Testis (tissue), 5 donors: ENCODE results near the gene TTF1. TPM values are rescaled to one million over a fixed set of nuclear protein-coding genes. Genes with fewer than 3 reads are reported as not detected.

Source experiments
- DNase-seq: peaks from one replicate; pipeline ENCODE4 v3.0.0-alpha.2; 2019
- H3K27ac ChIP-seq, 2 donors: fragments of 200-600 bp; sonication (generic); one replicate each; pipeline ENCODE4 v1.5.1; 2019
- H3K27me3 ChIP-seq: fragments of 200-600 bp; sonication (generic); one replicate; pipeline ENCODE4 v1.5.1; 2019
- H3K36me3 ChIP-seq: fragments of 200-600 bp; sonication (generic); one replicate; pipeline ENCODE4 v1.5.1; 2017; ENCODE audit warnings: low read depth; ENCODE audit errors: missing control alignments
- H3K4me1 ChIP-seq: fragments of 200-600 bp; sonication (generic); one replicate; pipeline ENCODE4 v1.5.1; 2019
- H3K4me3 ChIP-seq, 2 donors: fragments of 200-600 bp; sonication (generic); one replicate each; pipeline ENCODE4 v1.5.1; 2017 to 2019
- H3K9me3 ChIP-seq: fragments of 200-600 bp; sonication (generic); one replicate; pipeline ENCODE4 v1.5.1; 2017
- POLR2A ChIP-seq: fragments of 450-650 bp; IDR thresholded peaks from one replicate; pipeline ENCODE4 v1.6.1; 2017; ENCODE audit warnings: antibody characterized with exemption, mild to moderate bottlenecking, moderate library complexity
- WGBS, 2 donors: methylation state at CpG; one replicate each; pipeline ENCODE4 v1.1.5; 2018; 5-methylcytosine and 5-hydroxymethylcytosine counted together
- intact Hi-C: fragments of 100-400 bp; cut with DNase I; formaldehyde crosslinking; loops from one replicate; pipeline ENCODE4 v1.15.1; 2023; ENCODE audit warnings: low total_unique reads
- long read RNA-seq, 2 donors: transcript quantifications; one replicate each; lab custom pipeline, GENCODE V29; 2026
- polyA plus RNA-seq: library from polyadenylated mRNA; stranded (reverse); fragments of 350-450 nt; fragmentation: Illumina TruSeq; extraction: RNeasy Lipid Tissue Mini Kit (QIAGEN cat#74804); gene quantifications from one replicate; pipeline ENCODE4 v1.2.3, GENCODE V29; 2014; ENCODE audit warnings: low read depth, low replicate concordance; ENCODE audit not compliant: insufficient read depth
- total RNA-seq, 2 donors: library from RNA; depleted of rRNA; stranded (reverse); fragments of >200 nt; gene quantifications; one replicate each; pipeline ENCODE4 v1.2.3, GENCODE V29; 2016
- TF ChIP-seq, protein P1 (sequence below), 3 experiments: fragments of 450-650 bp in 2 of 3; fragments of 200-600 bp in 1 of 3; sonication (generic) in 1 of 3; IDR thresholded peaks; one replicate each; pipeline ENCODE4 v1.5.1; 2016 to 2019; ENCODE audit warnings: antibody characterized with exemption in 3 of 3, mild to moderate bottlenecking in 2 of 3, moderate library complexity in 1 of 3

Gene TTF1, protein sequence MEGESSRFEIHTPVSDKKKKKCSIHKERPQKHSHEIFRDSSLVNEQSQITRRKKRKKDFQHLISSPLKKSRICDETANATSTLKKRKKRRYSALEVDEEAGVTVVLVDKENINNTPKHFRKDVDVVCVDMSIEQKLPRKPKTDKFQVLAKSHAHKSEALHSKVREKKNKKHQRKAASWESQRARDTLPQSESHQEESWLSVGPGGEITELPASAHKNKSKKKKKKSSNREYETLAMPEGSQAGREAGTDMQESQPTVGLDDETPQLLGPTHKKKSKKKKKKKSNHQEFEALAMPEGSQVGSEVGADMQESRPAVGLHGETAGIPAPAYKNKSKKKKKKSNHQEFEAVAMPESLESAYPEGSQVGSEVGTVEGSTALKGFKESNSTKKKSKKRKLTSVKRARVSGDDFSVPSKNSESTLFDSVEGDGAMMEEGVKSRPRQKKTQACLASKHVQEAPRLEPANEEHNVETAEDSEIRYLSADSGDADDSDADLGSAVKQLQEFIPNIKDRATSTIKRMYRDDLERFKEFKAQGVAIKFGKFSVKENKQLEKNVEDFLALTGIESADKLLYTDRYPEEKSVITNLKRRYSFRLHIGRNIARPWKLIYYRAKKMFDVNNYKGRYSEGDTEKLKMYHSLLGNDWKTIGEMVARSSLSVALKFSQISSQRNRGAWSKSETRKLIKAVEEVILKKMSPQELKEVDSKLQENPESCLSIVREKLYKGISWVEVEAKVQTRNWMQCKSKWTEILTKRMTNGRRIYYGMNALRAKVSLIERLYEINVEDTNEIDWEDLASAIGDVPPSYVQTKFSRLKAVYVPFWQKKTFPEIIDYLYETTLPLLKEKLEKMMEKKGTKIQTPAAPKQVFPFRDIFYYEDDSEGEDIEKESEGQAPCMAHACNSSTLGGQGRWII
- total RNA-seq (10 to 100 TPM; 15.4 to 19.2 TPM), polyA plus RNA-seq (19.4 TPM)
- long read RNA-seq, donor 1, partial matches to known transcripts = 8 of 9 reads
- long read RNA-seq, donor 1, other reads (novel, unspliced or antisense) = 0 of 9 reads
- long read RNA-seq, donor 2 = 0 reads

DNA sequence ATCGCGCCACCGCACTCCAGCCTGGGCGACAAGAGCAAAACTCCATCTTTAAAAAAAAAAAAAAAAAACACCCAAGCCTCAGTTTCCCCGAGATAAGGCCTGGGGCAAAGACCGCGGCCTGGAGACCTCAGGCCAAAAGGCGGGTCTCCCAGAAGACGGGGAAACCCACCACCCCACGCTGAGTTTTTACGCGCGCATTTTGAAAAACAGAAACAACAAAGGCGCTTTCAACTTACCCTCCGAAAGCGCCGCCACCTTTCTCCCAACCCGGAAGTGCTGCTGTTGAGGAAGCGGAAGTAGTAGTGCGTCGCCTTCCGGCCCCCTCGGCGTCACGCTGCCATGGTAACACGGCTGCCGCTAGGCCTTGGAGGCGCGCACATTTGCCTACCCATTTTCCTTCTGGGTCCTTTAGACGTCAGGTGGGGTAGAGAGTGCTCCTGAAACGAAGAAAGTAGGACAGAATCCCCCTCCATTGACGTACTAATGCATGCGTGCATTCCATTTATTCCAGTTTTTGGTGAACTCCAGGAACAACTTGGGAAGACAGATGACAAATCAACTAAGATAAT, at the start of gene TTF1:
TTF1 (minus strand) TSS at position 287 of the 569 bp plus-strand sequence. CDS start 4,019 bp downstream, outside the sequence.
- peak; percentile 94 for DNase-seq
- peaks cover 31% of the 10 kb centered on the region for H3K4me1 ChIP-seq
- no peaks in the 10 kb centered on the region for H3K9me3 ChIP-seq
- no peak within 1 kb of the TSS for H3K27ac ChIP-seq
- H3K4me3 ChIP-seq = peak within 1 kb of the TSS; percentile 68 to 83
- no peaks in the 10 kb centered on the region for H3K27me3 ChIP-seq
- TF ChIP-seq, protein P1, sequence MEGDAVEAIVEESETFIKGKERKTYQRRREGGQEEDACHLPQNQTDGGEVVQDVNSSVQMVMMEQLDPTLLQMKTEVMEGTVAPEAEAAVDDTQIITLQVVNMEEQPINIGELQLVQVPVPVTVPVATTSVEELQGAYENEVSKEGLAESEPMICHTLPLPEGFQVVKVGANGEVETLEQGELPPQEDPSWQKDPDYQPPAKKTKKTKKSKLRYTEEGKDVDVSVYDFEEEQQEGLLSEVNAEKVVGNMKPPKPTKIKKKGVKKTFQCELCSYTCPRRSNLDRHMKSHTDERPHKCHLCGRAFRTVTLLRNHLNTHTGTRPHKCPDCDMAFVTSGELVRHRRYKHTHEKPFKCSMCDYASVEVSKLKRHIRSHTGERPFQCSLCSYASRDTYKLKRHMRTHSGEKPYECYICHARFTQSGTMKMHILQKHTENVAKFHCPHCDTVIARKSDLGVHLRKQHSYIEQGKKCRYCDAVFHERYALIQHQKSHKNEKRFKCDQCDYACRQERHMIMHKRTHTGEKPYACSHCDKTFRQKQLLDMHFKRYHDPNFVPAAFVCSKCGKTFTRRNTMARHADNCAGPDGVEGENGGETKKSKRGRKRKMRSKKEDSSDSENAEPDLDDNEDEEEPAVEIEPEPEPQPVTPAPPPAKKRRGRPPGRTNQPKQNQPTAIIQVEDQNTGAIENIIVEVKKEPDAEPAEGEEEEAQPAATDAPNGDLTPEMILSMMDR (IDR thresholded peaks at IDR 0.05) = no peak
- TF ChIP-seq POLR2A = no peak
- H3K36me3 ChIP-seq = no peaks in the 10 kb centered on the region
- intact Hi-C loops = no loop called here
- WGBS, 2 donors = 0 to 1% methylated on average over 26 to 33 of the region's 33 CpGs

DNA sequence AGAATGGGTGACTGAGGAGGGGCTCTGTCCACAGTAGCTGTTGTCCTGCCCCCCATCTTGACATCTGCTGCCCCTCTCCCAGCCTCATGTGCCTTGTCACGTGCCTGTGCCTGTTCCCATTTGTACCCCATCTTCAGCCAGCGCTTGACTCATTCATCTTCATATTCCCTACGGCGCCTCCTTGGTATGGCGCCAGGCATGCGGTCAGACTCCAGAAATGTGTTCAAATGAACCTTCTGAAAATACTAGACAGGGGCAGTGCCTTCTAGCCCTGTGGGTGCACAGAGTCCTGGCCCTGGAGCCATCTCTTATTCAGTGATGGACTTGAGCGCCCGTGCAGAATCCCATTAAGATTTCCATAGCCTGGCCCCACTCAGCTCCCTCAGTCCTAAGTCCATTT, 49.6 kb upstream of the TTF1 start:
- Histone ChIP-seq H3K4me1 (no peaks in the 10 kb centered on the region), H3K27ac (no peak overlapping the region), H3K27me3 (no peaks in the 10 kb centered on the region), H3K9me3 (no peaks in the 10 kb centered on the region), H3K4me3 (no peak overlapping the region), H3K36me3 (no peaks in the 10 kb centered on the region)
- no peak for DNase-seq
- 89 to 95% methylated on average over 8 of the region's 8 CpGs for WGBS, 2 donors
- TF ChIP-seq, protein P1 (IDR thresholded peaks at IDR 0.05) = no peak
- TF ChIP-seq POLR2A = no peak
- intact Hi-C loops = no loop called here

- WGBS, 2 donors = 92 to 94% methylated on average over 10 of the region's 10 CpGs
- Histone ChIP-seq H3K4me1 (no peaks in the 10 kb centered on the region), H3K27me3 (no peaks in the 10 kb centered on the region), H3K9me3 (no peaks in the 10 kb centered on the region), H3K27ac (no peak overlapping the region), H3K36me3 (no peaks in the 10 kb centered on the region), H3K4me3 (no peak overlapping the region)
- DNase-seq = no peak
- TF ChIP-seq, protein P1 (IDR thresholded peaks at IDR 0.05) = no peak
- TF ChIP-seq POLR2A = no peak
- intact Hi-C loops = no loop called here
These were observed 44.6 kb upstream of the TTF1 start for GRCh38 chr9:132451276-132451675.

DNA sequence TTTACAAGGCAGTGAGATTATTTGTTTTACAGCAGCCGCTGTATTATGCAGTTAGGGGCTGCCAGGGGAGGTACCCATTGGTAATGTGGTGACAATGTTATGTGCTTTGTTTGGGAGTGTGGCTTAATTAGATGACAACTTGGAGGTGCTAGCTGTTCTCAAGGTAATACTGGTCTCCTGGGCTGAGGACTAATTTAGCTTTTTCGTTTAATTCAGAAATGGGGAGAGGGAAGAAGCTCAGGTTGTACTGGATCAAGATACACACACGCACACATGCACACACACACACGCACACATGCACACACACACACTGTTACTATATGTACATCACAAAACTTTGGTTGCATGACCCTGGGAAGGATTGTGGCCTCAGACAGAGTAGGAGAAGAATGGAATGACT, 41.3 kb upstream of the TTF1 start:
- WGBS, 2 donors = 87 to 88% methylated on average over 4 of the region's 4 CpGs

More for the DNA sequence above, 41.3 kb upstream of the TTF1 start:
- no peak for TF ChIP-seq POLR2A
- TF ChIP-seq, protein P1 (IDR thresholded peaks at IDR 0.05) = no peak
- H3K4me1 ChIP-seq = no peaks in the 10 kb centered on the region
- no peak overlapping the region for H3K4me3 ChIP-seq
- no peaks in the 10 kb centered on the region for H3K27me3 ChIP-seq
- H3K27ac ChIP-seq = no peak overlapping the region
- no peaks in the 10 kb centered on the region for H3K9me3 ChIP-seq
- intact Hi-C loops = no loop called here
- no peaks in the 10 kb centered on the region for H3K36me3 ChIP-seq
- no peak for DNase-seq
